T-helper 2 cell treated with Interferon-gamma antibody and Interleukin-4, amounts not matched to agents 5 μg/mL and 100 μg/mL, for 36 hours (primary cell): ENCODE measurements around the gene CERKL.

Experiments used
- DNase-seq: peaks from one replicate; pipeline ENCODE4 v3.0.0; 2021; ENCODE audit warnings: low spot score
- H3K27ac Mint-ChIP-seq: one replicate; pipeline ENCODE4 v1.8.0; 2021; ENCODE audit warnings: mild to moderate bottlenecking, mixed read lengths
- H3K27me3 Mint-ChIP-seq: one replicate; pipeline ENCODE4 v1.8.0; 2021; ENCODE audit warnings: low read depth, mixed read lengths
- H3K36me3 Mint-ChIP-seq: one replicate; pipeline ENCODE4 v1.8.0; 2021; ENCODE audit warnings: low read depth, mixed read lengths
- H3K4me1 Mint-ChIP-seq: one replicate; pipeline ENCODE4 v1.8.0; 2021; ENCODE audit warnings: low read depth, mixed read lengths
- H3K4me3 Mint-ChIP-seq: one replicate; pipeline ENCODE4 v1.8.0; 2022; ENCODE audit warnings: mild to moderate bottlenecking, moderate library complexity, mixed read lengths
- H3K9me3 Mint-ChIP-seq: one replicate; pipeline ENCODE4 v1.8.0; 2021; ENCODE audit warnings: mixed read lengths

The CERKL gene

GRCh38 chr2:181589779-181590178 lies 67.1 kb downstream of the CERKL start:
- Mint-ChIP-seq H3K27me3 (peaks cover 50% of the 10 kb centered on the region), H3K4me3 (no peak overlapping the region), H3K36me3 (peaks cover 1% of the 10 kb centered on the region), H3K4me1 (peaks cover 16% of the 10 kb centered on the region), H3K27ac (no peak overlapping the region), H3K9me3 (no peaks in the 10 kb centered on the region)
- no peak for DNase-seq

- Mint-ChIP-seq H3K4me1 (peaks cover 16% of the 10 kb centered on the region), H3K9me3 (no peaks in the 10 kb centered on the region), H3K27ac (no peak overlapping the region), H3K36me3 (peaks cover 2% of the 10 kb centered on the region), H3K4me3 (no peak overlapping the region), H3K27me3 (peaks cover 54% of the 10 kb centered on the region)
- no peak for DNase-seq
These were observed 68.4 kb downstream of the CERKL start for GRCh38 chr2:181588546-181588945.

DNA sequence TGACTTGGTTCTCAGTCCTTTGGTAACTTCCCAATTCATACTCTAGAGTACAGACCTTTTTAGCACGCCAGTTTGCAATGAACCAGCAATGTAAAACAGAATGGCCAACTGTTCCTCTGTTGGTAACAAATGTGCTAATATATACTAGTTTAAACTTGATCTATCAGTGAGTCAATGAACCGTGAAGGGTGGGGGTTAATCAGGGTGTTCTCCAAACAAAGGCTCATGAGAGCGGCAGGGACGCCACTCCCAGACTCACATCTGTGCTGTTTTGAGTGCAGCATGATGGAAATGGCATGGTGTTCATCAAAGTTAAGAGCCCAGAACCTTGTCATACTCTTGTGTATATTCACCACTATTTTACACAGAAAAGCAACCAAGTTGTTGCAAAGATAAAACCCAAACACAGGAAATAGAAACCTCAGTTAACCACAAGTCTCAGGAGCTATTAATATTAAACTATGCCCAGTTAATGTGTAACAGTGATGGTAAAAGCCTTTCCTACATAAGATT lies 70.3 kb downstream of the CERKL start:
- no peak overlapping the region for H3K4me3 Mint-ChIP-seq
- H3K36me3 Mint-ChIP-seq: peaks cover 2% of the 10 kb centered on the region
- H3K4me1 Mint-ChIP-seq: peaks cover 16% of the 10 kb centered on the region
- H3K27me3 Mint-ChIP-seq: peaks cover 48% of the 10 kb centered on the region
- no peaks in the 10 kb centered on the region for H3K9me3 Mint-ChIP-seq
- no peak for DNase-seq
- H3K27ac Mint-ChIP-seq: peak overlapping the region; percentile 21

DNA sequence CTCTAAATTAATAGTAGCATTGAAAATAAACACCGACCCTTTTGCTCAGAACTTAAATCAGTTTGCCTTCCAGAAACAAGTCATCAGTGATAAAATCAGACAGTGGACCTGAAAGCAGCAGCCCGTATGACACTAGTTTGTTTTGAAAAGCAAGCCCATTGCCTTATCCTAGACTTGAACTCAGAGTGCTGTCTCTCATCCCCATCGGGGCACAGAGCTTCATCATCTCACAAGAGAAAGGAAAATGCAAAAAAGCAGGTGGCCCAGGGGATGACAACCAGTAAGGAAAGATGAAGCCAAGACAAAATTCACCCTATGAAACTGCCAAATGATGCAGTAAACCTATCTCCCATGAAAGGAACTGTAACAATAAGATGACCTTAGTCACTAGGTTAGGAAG lies 71.2 kb downstream of the CERKL start:
- no peak overlapping the region for H3K27ac Mint-ChIP-seq
- H3K36me3 Mint-ChIP-seq: peaks cover 2% of the 10 kb centered on the region
- no peak overlapping the region for H3K4me3 Mint-ChIP-seq
- H3K27me3 Mint-ChIP-seq: peaks cover 49% of the 10 kb centered on the region
- DNase-seq: no peak
- no peaks in the 10 kb centered on the region for H3K9me3 Mint-ChIP-seq
- peaks cover 16% of the 10 kb centered on the region for H3K4me1 Mint-ChIP-seq

DNA sequence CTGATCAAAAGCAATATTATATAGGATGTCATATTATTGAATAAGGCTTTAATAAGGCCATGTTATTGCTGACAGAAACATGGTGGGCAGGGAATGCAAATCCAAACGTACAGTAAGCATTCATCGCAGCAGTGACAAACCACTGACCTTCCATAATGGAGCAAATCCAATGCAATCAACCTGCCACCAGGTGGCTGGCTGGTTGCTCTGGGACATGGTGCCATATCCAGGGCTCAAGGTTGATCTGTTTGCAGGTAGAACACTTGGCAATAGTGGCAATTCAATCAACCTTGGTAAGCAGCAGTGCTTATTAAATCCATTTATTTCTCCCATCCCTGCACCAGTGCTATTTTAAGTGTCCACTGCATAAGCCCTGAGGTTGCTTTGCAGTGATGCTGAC lies 75.4 kb downstream of the CERKL start:
- no peak for DNase-seq
- no peak overlapping the region for H3K4me3 Mint-ChIP-seq
- H3K36me3 Mint-ChIP-seq: peaks cover 2% of the 10 kb centered on the region
- no peaks in the 10 kb centered on the region for H3K9me3 Mint-ChIP-seq
- H3K27me3 Mint-ChIP-seq: peaks cover 31% of the 10 kb centered on the region
- no peak overlapping the region for H3K27ac Mint-ChIP-seq
- H3K4me1 Mint-ChIP-seq: peaks cover 11% of the 10 kb centered on the region

GRCh38 chr2:181578829-181579228 lies 78.1 kb downstream of the CERKL start:
- peaks cover 19% of the 10 kb centered on the region for H3K27me3 Mint-ChIP-seq
- no peaks in the 10 kb centered on the region for H3K4me1 Mint-ChIP-seq
- no peak for DNase-seq
- no peaks in the 10 kb centered on the region for H3K36me3 Mint-ChIP-seq
- no peak overlapping the region for H3K4me3 Mint-ChIP-seq
- no peaks in the 10 kb centered on the region for H3K9me3 Mint-ChIP-seq
- H3K27ac Mint-ChIP-seq: no peak overlapping the region

GRCh38 chr2:181576431-181576830 lies 80.5 kb downstream of the CERKL start:
- peaks cover 20% of the 10 kb centered on the region for H3K27me3 Mint-ChIP-seq

GRCh38 chr2:181575650-181576025 lies 81.3 kb downstream of the CERKL start:
- Mint-ChIP-seq H3K4me1 (no peaks in the 10 kb centered on the region), H3K9me3 (no peaks in the 10 kb centered on the region), H3K27me3 (peaks cover 15% of the 10 kb centered on the region), H3K4me3 (no peak overlapping the region), H3K27ac (no peak overlapping the region), H3K36me3 (no peaks in the 10 kb centered on the region)
- DNase-seq: no peak

More at GRCh38 chr2:181576431-181576830, 80.5 kb downstream of the CERKL start:
- Mint-ChIP-seq H3K9me3 (no peaks in the 10 kb centered on the region), H3K36me3 (no peaks in the 10 kb centered on the region), H3K27ac (no peak overlapping the region), H3K4me3 (no peak overlapping the region), H3K4me1 (no peaks in the 10 kb centered on the region)
- no peak for DNase-seq

DNA sequence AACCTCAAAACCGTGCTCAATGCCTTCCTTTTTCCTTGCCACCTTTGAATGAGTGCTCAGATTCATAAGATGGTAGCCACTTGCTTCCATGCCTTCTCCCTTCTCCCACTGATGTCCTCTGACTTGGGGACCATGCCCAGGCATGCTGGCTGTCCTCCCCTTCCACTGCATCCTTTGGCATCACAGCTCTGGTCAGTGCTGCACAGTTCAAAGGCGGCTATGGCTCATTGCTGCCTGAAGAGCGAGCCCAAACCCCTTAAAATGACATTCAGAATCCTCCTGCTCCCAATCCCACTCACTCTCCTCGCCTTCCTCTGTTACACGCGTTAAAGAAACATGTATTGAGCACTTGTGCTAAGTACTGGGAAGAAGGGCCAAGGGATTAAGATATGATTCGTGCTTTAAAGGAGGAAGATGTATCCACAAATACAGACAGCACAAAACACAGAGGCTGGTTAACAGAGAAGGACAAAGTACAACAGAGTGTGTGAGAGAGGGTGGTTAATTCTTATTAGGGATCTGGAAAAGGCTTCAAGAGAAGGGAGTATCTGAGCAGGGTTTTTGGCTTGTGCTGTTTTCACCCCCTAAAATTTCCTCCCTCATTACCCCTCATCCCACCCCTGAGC lies 81.8 kb downstream of the CERKL start:
- H3K4me1 Mint-ChIP-seq: no peaks in the 10 kb centered on the region
- no peak for DNase-seq
- H3K27ac Mint-ChIP-seq: no peak overlapping the region
- no peaks in the 10 kb centered on the region for H3K9me3 Mint-ChIP-seq
- no peak overlapping the region for H3K4me3 Mint-ChIP-seq
- H3K36me3 Mint-ChIP-seq: no peaks in the 10 kb centered on the region
- H3K27me3 Mint-ChIP-seq: peaks cover 15% of the 10 kb centered on the region

DNA sequence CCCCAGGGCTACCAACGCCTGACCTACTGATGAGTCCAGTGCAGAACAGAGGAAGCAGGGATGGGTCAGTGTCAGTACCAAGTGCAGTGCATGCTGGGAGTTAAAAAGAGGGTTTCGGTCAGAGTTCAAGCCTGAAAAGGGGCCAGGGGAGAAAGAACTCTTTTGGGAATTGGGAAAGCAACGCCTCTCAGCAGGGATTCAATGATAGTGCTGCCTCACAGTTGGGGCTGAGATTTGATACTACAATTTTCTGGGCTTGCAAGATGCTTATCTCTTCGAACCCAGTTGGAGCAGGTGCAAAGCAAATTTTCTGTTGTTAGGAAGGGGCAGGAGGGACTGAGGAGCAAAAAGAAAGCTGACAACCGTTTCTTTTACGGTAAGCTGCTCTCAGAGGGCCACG lies 82.6 kb downstream of the CERKL start:
- H3K9me3 Mint-ChIP-seq: no peaks in the 10 kb centered on the region
- H3K4me1 Mint-ChIP-seq: no peaks in the 10 kb centered on the region
- peaks cover 19% of the 10 kb centered on the region for H3K27me3 Mint-ChIP-seq
- H3K27ac Mint-ChIP-seq: no peak overlapping the region
- no peak for DNase-seq
- H3K4me3 Mint-ChIP-seq: no peak overlapping the region
- no peaks in the 10 kb centered on the region for H3K36me3 Mint-ChIP-seq

GRCh38 chr2:181573140-181573736 lies 83.7 kb downstream of the CERKL start:
- H3K4me3 Mint-ChIP-seq: no peak overlapping the region
- H3K9me3 Mint-ChIP-seq: no peaks in the 10 kb centered on the region
- no peaks in the 10 kb centered on the region for H3K4me1 Mint-ChIP-seq
- no peaks in the 10 kb centered on the region for H3K36me3 Mint-ChIP-seq
- DNase-seq: no peak
- H3K27ac Mint-ChIP-seq: no peak overlapping the region
- H3K27me3 Mint-ChIP-seq: peaks cover 19% of the 10 kb centered on the region

DNA sequence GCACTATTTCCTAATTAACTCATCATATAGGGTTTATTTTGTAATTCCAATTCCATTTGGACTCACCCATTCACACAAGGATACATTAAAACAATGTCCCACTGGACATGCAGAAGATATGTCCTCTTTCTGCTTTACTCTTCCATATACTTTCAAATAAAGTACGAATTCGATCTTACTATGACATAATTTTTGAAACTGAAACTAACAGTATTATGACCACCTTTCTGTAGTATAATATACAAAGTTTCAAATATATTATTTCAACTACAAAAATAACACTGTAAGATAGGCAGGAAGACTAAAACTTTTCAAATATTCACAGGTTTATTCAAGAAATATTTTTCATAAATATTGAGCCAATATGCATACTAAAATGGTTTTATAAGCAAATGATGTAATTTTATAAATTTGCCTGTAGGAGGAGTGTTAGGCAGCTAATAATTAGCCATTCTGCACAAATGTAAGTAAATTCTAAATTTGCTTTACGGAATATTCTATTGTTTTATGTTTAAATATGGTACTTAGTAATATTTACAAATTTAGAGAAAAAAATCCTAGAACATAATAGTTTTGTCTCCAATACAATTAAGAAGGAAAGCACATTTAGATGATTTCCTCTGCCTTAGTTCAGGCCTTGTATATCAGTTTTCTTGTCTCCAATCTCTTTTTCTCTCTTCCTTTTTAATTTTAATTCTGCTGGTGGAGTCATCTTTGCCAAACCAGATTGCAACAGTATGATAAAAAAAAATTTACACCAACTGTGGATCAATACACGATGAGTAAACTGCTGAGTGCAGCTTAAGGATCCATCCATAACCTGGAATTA lies 85.9 kb downstream of the CERKL start:
- peaks cover 19% of the 10 kb centered on the region for H3K27me3 Mint-ChIP-seq
- no peak overlapping the region for H3K4me3 Mint-ChIP-seq
- no peaks in the 10 kb centered on the region for H3K4me1 Mint-ChIP-seq
- H3K36me3 Mint-ChIP-seq: no peaks in the 10 kb centered on the region
- no peak overlapping the region for H3K27ac Mint-ChIP-seq
- H3K9me3 Mint-ChIP-seq: no peaks in the 10 kb centered on the region
- no peak for DNase-seq

- no peaks in the 10 kb centered on the region for H3K36me3 Mint-ChIP-seq
- no peak overlapping the region for H3K4me3 Mint-ChIP-seq
- H3K4me1 Mint-ChIP-seq: peaks cover under 1% of the 10 kb centered on the region
- H3K27me3 Mint-ChIP-seq: peaks cover 19% of the 10 kb centered on the region
- H3K9me3 Mint-ChIP-seq: no peaks in the 10 kb centered on the region
- no peak overlapping the region for H3K27ac Mint-ChIP-seq
- no peak for DNase-seq
These were observed 86.8 kb downstream of the CERKL start for GRCh38 chr2:181570059-181570458.

- Mint-ChIP-seq H3K36me3 (peaks cover 2% of the 10 kb centered on the region), H3K27ac (no peak overlapping the region), H3K9me3 (no peaks in the 10 kb centered on the region), H3K4me3 (no peak overlapping the region), H3K27me3 (peaks cover 6% of the 10 kb centered on the region), H3K4me1 (peaks cover 4% of the 10 kb centered on the region)
- no peak for DNase-seq
These were observed 90.4 kb downstream of the CERKL start for GRCh38 chr2:181566334-181567032.
